ENCODE results near the gene FBXO41.

- TF ChIP-seq CTCF (IDR thresholded peaks at IDR 0.05) = no peak
- no peak for TF ChIP-seq EZH2 (IDR thresholded peaks at IDR 0.05)
Measured at GRCh38 chr2:73267008-73267407, 17.3 kb downstream of the FBXO41 start.

All from neural progenitor cell (in vitro differentiated cells).